ENCODE data around the gene PLPP3. TPM values are rescaled to one million over a fixed set of nuclear protein-coding genes. Genes with fewer than 3 reads are reported as not detected.
A peak's percentile ranks its signal among the peaks of the same experiment; 100 is the strongest.
"Not testable (repeated sequence)": the region's sequence is repeated elsewhere in the genome, so short reads cannot be mapped to it uniquely, and the experiment has no call there.

Gene PLPP3
- 14.7 and 17.5 TPM in 2 replicates for total RNA-seq (2014; rRNA removed; shearing (Covaris generic))

GRCh38 chr1:56578963-56579875 lies at the start of gene PLPP3:
PLPP3 (minus strand) TSS chr1:56579563; CDS start chr1:56579016, 547 bp downstream.
- Histone ChIP-seq H3K36me3 (peaks cover 7% of the 10 kb centered on the region), H3K27ac (peak within 1 kb of the TSS; percentile 38)

GRCh38 chr1:56627636-56628039 lies 48.3 kb upstream of the PLPP3 start:
- Histone ChIP-seq H3K4me1 (replicated peaks) (peaks cover 23% of the 10 kb centered on the region), H3K36me3 (no peaks in the 10 kb centered on the region), H3K27ac (no peak overlapping the region), H3K9me3 (replicated peaks) (no peaks in the 10 kb centered on the region), H3K4me3 (no peak overlapping the region), H3K27me3 (replicated peaks) (no peaks in the 10 kb centered on the region)
- peak in 1 of 2 experiments; percentile 46 for DNase-seq (ENCODE audit: low read depth in 1 of 2, low spot score in 2 of 2)

More at GRCh38 chr1:56578963-56579875, at the start of gene PLPP3:
- Histone ChIP-seq H3K27me3 (replicated peaks) (no peaks in the 10 kb centered on the region), H3K9me3 (replicated peaks) (no peaks in the 10 kb centered on the region), H3K4me3 (peak within 1 kb of the TSS; percentile 89), H3K4me1 (replicated peaks) (peaks cover 18% of the 10 kb centered on the region)
- peak; percentile 88 to 94 for DNase-seq (ENCODE audit: low read depth in 1 of 2, low spot score in 2 of 2)

- Histone ChIP-seq H3K27me3 (replicated peaks) (no peaks in the 10 kb centered on the region), H3K4me1 (replicated peaks) (peaks cover 23% of the 10 kb centered on the region), H3K9me3 (replicated peaks) (no peaks in the 10 kb centered on the region), H3K4me3 (no peak overlapping the region), H3K27ac (no peak overlapping the region), H3K36me3 (no peaks in the 10 kb centered on the region)
- no peak for DNase-seq (ENCODE audit: low read depth in 1 of 2, low spot score in 2 of 2)
These were observed 47.8 kb upstream of the PLPP3 start for GRCh38 chr1:56627019-56627635.

GRCh38 chr1:56626546-56626945 lies 47.2 kb upstream of the PLPP3 start:
- Histone ChIP-seq H3K4me1 (replicated peaks) (peaks cover 23% of the 10 kb centered on the region), H3K4me3 (no peak overlapping the region), H3K27ac (0 out of 2 replicates have a peak overlapping the region, but pooled peaks have one; percentile 3), H3K9me3 (replicated peaks) (no peaks in the 10 kb centered on the region), H3K36me3 (no peaks in the 10 kb centered on the region), H3K27me3 (replicated peaks) (no peaks in the 10 kb centered on the region)
- DNase-seq (ENCODE audit: low read depth in 1 of 2, low spot score in 2 of 2) = peak in 1 of 2 experiments; percentile 21

GRCh38 chr1:56625819-56626440 lies 46.6 kb upstream of the PLPP3 start:
- H3K4me1 ChIP-seq (replicated peaks) = peaks cover 23% of the 10 kb centered on the region
- no peaks in the 10 kb centered on the region for H3K9me3 ChIP-seq (replicated peaks)
- 0 out of 2 replicates have a peak overlapping the region, but pooled peaks have one; percentile 3 for H3K27ac ChIP-seq
- H3K27me3 ChIP-seq (replicated peaks) = no peaks in the 10 kb centered on the region
- DNase-seq (ENCODE audit: low read depth in 1 of 2, low spot score in 2 of 2) = no peak
- no peak overlapping the region for H3K4me3 ChIP-seq
- H3K36me3 ChIP-seq = no peaks in the 10 kb centered on the region

GRCh38 chr1:56617141-56617540 lies 37.8 kb upstream of the PLPP3 start:
- Histone ChIP-seq H3K36me3 (no peaks in the 10 kb centered on the region), H3K27me3 (replicated peaks) (no peaks in the 10 kb centered on the region), H3K4me3 (no peak overlapping the region), H3K4me1 (replicated peaks) (no peaks in the 10 kb centered on the region), H3K9me3 (replicated peaks) (no peaks in the 10 kb centered on the region), H3K27ac (no peak overlapping the region)
- DNase-seq (ENCODE audit: low read depth in 1 of 2, low spot score in 2 of 2) = no peak

GRCh38 chr1:56610770-56611169 lies 31.4 kb upstream of the PLPP3 start:
- DNase-seq (ENCODE audit: low read depth in 1 of 2, low spot score in 2 of 2); H3K9me3 ChIP-seq (replicated peaks): not testable (repeated sequence)

GRCh38 chr1:56610097-56610496 lies 30.7 kb upstream of the PLPP3 start:
- not testable (repeated sequence) for H3K9me3 ChIP-seq (replicated peaks); H3K27ac ChIP-seq; H3K27me3 ChIP-seq (replicated peaks); H3K4me3 ChIP-seq; DNase-seq (ENCODE audit: low read depth in 1 of 2, low spot score in 2 of 2); H3K36me3 ChIP-seq; H3K4me1 ChIP-seq (replicated peaks)

More at GRCh38 chr1:56610770-56611169, 31.4 kb upstream of the PLPP3 start:
- not testable (repeated sequence) for H3K36me3 ChIP-seq; H3K27ac ChIP-seq; H3K27me3 ChIP-seq (replicated peaks); H3K4me3 ChIP-seq; H3K4me1 ChIP-seq (replicated peaks)

GRCh38 chr1:56595397-56596191 lies 16.2 kb upstream of the PLPP3 start:
- not testable (repeated sequence) for H3K9me3 ChIP-seq (replicated peaks); H3K27me3 ChIP-seq (replicated peaks); H3K4me1 ChIP-seq (replicated peaks); H3K27ac ChIP-seq; H3K4me3 ChIP-seq; DNase-seq (ENCODE audit: low read depth in 1 of 2, low spot score in 2 of 2); H3K36me3 ChIP-seq

- no peak overlapping the region for H3K27ac ChIP-seq
- H3K36me3 ChIP-seq = no peaks in the 10 kb centered on the region
- no peaks in the 10 kb centered on the region for H3K9me3 ChIP-seq (replicated peaks)
- H3K4me1 ChIP-seq (replicated peaks) = no peaks in the 10 kb centered on the region
- no peak for DNase-seq (ENCODE audit: low read depth in 1 of 2, low spot score in 2 of 2)
- no peaks in the 10 kb centered on the region for H3K27me3 ChIP-seq (replicated peaks)
- no peak overlapping the region for H3K4me3 ChIP-seq
These were observed 12.5 kb upstream of the PLPP3 start for GRCh38 chr1:56591909-56592308.

GRCh38 chr1:56590520-56591011 lies 11.2 kb upstream of the PLPP3 start:
- DNase-seq (ENCODE audit: low read depth in 1 of 2, low spot score in 2 of 2) = no peak

GRCh38 chr1:56589369-56589768 lies 10.0 kb upstream of the PLPP3 start:
- Histone ChIP-seq H3K36me3 (no peaks in the 10 kb centered on the region), H3K4me1 (replicated peaks) (no peaks in the 10 kb centered on the region), H3K9me3 (replicated peaks) (no peaks in the 10 kb centered on the region), H3K4me3 (no peak overlapping the region), H3K27me3 (replicated peaks) (no peaks in the 10 kb centered on the region), H3K27ac (no peak overlapping the region)
- DNase-seq (ENCODE audit: low read depth in 1 of 2, low spot score in 2 of 2) = no peak

More at GRCh38 chr1:56590520-56591011, 11.2 kb upstream of the PLPP3 start:
- Histone ChIP-seq H3K27ac (no peak overlapping the region), H3K4me1 (replicated peaks) (no peaks in the 10 kb centered on the region), H3K9me3 (replicated peaks) (no peaks in the 10 kb centered on the region), H3K4me3 (no peak overlapping the region), H3K27me3 (replicated peaks) (no peaks in the 10 kb centered on the region), H3K36me3 (no peaks in the 10 kb centered on the region)

GRCh38 chr1:56586502-56586901 lies 7.1 kb upstream of the PLPP3 start:
- Histone ChIP-seq H3K4me3 (no peak overlapping the region), H3K4me1 (replicated peaks) (no peaks in the 10 kb centered on the region), H3K27me3 (replicated peaks) (no peaks in the 10 kb centered on the region), H3K27ac (no peak overlapping the region), H3K36me3 (no peaks in the 10 kb centered on the region), H3K9me3 (replicated peaks) (no peaks in the 10 kb centered on the region)
- no peak for DNase-seq (ENCODE audit: low read depth in 1 of 2, low spot score in 2 of 2)

All from SJSA1 (cell line).